Nephron (organoid): ENCODE measurements around the gene SSR4.

Source experiments
- H3K27ac Mint-ChIP-seq, 3 experiments: 2 replicates each; pipeline ENCODE4 v1.8.0; 2020; ENCODE audit warnings: mixed read lengths in 3 of 3, mild to moderate bottlenecking in 2 of 3, moderate library complexity in 1 of 3
- H3K27me3 Mint-ChIP-seq: 2 replicates; pipeline ENCODE4 v1.8.0; 2021; ENCODE audit warnings: low read depth, mild to moderate bottlenecking, moderate library complexity, mixed read lengths
- H3K36me3 Mint-ChIP-seq: 2 replicates; pipeline ENCODE4 v1.8.0; 2020; ENCODE audit warnings: low read depth, mixed read lengths
- H3K4me1 Mint-ChIP-seq: 2 replicates; pipeline ENCODE4 v1.8.0; 2020; ENCODE audit warnings: mixed read lengths
- H3K4me3 Mint-ChIP-seq, 3 experiments: 2 replicates each; pipeline ENCODE4 v1.8.0; 2020; ENCODE audit warnings: mild to moderate bottlenecking in 3 of 3, mixed read lengths in 3 of 3, moderate library complexity in 2 of 3
- H3K9me3 Mint-ChIP-seq: 2 replicates; pipeline ENCODE4 v1.8.0; 2020; ENCODE audit warnings: mixed read lengths
- CTCF ChIP-seq, 3 experiments: fragments of 200-600 bp; sonication (generic); IDR thresholded peaks; one replicate each; pipeline ENCODE4 v1.5.0; 2021; ENCODE audit warnings: antibody characterized with exemption in 3 of 3; ENCODE audit not compliant: unreplicated experiment in 3 of 3

SSR4 gene

DNA sequence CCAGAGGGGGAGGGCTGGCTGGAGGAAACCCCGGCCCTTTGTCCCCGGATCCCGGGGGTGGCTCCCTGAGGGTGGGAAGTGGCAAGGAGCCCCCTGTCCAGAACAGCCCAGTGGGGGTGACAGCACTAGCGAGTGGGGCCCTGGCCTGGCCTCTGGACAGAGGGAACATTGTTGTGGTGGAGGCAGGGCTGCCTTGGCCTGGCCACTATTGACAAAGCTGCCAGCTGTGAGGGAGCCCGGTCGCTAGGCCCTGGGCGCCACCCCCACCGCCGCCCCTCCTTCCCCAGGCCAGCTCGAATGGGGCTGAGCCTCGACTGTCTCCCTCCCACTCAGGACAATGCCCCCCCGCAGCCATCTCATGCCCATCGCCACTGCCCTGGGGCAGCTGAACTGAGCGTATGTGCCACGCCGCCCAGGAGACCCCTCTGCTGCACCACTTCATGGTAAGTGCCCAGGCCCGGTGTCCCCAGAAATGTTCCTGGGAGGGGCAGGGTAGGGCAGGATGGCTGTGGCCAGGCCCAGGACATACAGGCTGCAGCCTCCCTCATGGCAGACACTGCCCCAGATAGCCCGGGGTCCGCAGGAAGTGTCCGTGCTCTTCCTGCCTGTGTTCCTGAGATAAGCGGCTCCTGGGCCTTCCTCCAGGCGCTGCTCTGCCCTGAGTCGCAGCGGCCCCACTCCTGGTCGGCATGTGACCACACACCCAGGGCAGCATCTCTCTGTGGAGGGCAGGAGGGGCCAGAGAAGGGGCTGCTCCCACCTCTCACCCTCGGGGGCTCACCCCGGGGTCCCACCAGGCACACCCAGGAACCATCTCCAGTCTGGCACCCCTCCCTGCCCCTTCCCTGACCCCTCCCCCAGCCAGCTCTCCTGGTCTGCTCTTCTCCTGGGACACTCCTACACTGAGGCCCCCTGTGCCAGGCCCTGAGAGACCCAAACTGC lies 29.1 kb upstream of the SSR4 start:
- Mint-ChIP-seq H3K9me3 (peaks cover 8% of the 10 kb centered on the region), H3K4me3 (no peak overlapping the region), H3K36me3 (no peaks in the 10 kb centered on the region), H3K27me3 (peaks cover 4% of the 10 kb centered on the region), H3K27ac (no peak overlapping the region), H3K4me1 (peaks cover 5% of the 10 kb centered on the region)
- no peak for TF ChIP-seq CTCF (IDR thresholded peaks at IDR 0.05; ENCODE audit: unreplicated experiment in 3 of 3)

- no peaks in the 10 kb centered on the region for H3K36me3 Mint-ChIP-seq
- peaks cover 8% of the 10 kb centered on the region for H3K9me3 Mint-ChIP-seq
- H3K27ac Mint-ChIP-seq, result peak overlapping the region; percentile 18 to 34 (median 24)
- TF ChIP-seq CTCF (IDR thresholded peaks at IDR 0.05; ENCODE audit: unreplicated experiment in 3 of 3), result no peak
- H3K4me3 Mint-ChIP-seq, result peak overlapping the region in 2 of 3 experiments; percentile 55 to 59
- peaks cover 5% of the 10 kb centered on the region for H3K4me1 Mint-ChIP-seq
- peaks cover 4% of the 10 kb centered on the region for H3K27me3 Mint-ChIP-seq
Measured at GRCh38 chrX:153766098-153766817, 28.2 kb upstream of the SSR4 start.

GRCh38 chrX:153766871-153767673 lies 27.4 kb upstream of the SSR4 start:
- Mint-ChIP-seq H3K9me3 (peaks cover 8% of the 10 kb centered on the region), H3K36me3 (no peaks in the 10 kb centered on the region), H3K4me1 (peaks cover 5% of the 10 kb centered on the region), H3K4me3 (no peak overlapping the region), H3K27me3 (peaks cover 4% of the 10 kb centered on the region), H3K27ac (no peak overlapping the region)
- TF ChIP-seq CTCF (IDR thresholded peaks at IDR 0.05; ENCODE audit: unreplicated experiment in 3 of 3), result no peak

- Mint-ChIP-seq H3K9me3 (peaks cover 8% of the 10 kb centered on the region), H3K27ac (no peak overlapping the region), H3K4me3 (no peak overlapping the region), H3K36me3 (no peaks in the 10 kb centered on the region), H3K27me3 (peaks cover 4% of the 10 kb centered on the region), H3K4me1 (peaks cover 5% of the 10 kb centered on the region)
- no peak for TF ChIP-seq CTCF (IDR thresholded peaks at IDR 0.05; ENCODE audit: unreplicated experiment in 3 of 3)
Measured at GRCh38 chrX:153767674-153768055, 26.8 kb upstream of the SSR4 start.

- Mint-ChIP-seq H3K4me1 (peaks cover 5% of the 10 kb centered on the region), H3K27ac (no peak overlapping the region), H3K4me3 (no peak overlapping the region), H3K27me3 (peaks cover under 1% of the 10 kb centered on the region), H3K9me3 (peaks cover 5% of the 10 kb centered on the region), H3K36me3 (no peaks in the 10 kb centered on the region)
- TF ChIP-seq CTCF (IDR thresholded peaks at IDR 0.05; ENCODE audit: unreplicated experiment in 3 of 3), result no peak
Measured at GRCh38 chrX:153768311-153769157, 25.9 kb upstream of the SSR4 start.
